Smooth muscle cell (in vitro differentiated cells): Measurements from ENCODE around the gene CCNT2. TPM values are rescaled to one million over a fixed set of nuclear protein-coding genes. Genes with fewer than 3 reads are reported as not detected.

ENCODE experiments used
- DNase-seq: peaks from one replicate; lab custom pipeline; 2025; ENCODE audit not compliant: unreplicated experiment; lab: John Stamatoyannopoulos, UW
- H2AFZ ChIP-seq: fragments of 200-600 bp; sonication (generic); 2 replicates; pipeline ENCODE4 v1.6.0; 2016; ENCODE audit warnings: antibody characterized with exemption, low read depth, mild to moderate bottlenecking
- H3F3A ChIP-seq: fragments of 200-600 bp; sonication (generic); 2 replicates; pipeline ENCODE4 v1.6.0; 2017; ENCODE audit warnings: antibody characterized with exemption, low read depth
- H3K27ac ChIP-seq: fragments of 200-600 bp; sonication (generic); 2 replicates; pipeline ENCODE4 v1.5.1; 2016; ENCODE audit warnings: low read depth, mild to moderate bottlenecking
- H3K27me3 ChIP-seq: fragments of 200-600 bp; sonication (generic); 2 replicates; pipeline ENCODE4 v1.6.1; 2016; ENCODE audit warnings: low read depth, mild to moderate bottlenecking
- H3K36me3 ChIP-seq: fragments of 200-600 bp; sonication (generic); 2 replicates; pipeline ENCODE4 v1.5.1; 2016; ENCODE audit warnings: low read depth
- H3K4me1 ChIP-seq: fragments of 200-600 bp; sonication (generic); 2 replicates; pipeline ENCODE4 v1.5.1; 2016; ENCODE audit warnings: low read depth
- H3K4me2 ChIP-seq: fragments of 200-600 bp; sonication (generic); 2 replicates; pipeline ENCODE4 v1.6.0; 2016; ENCODE audit warnings: mild to moderate bottlenecking
- H3K4me3 ChIP-seq: fragments of 200-600 bp; sonication (generic); 2 replicates; pipeline ENCODE4 v1.5.1; 2016; ENCODE audit warnings: mild to moderate bottlenecking
- H3K79me2 ChIP-seq: fragments of 200-600 bp; sonication (generic); 2 replicates; pipeline ENCODE4 v1.6.0; 2016; ENCODE audit warnings: low read depth, mild to moderate bottlenecking
- H3K9ac ChIP-seq: fragments of 200-600 bp; sonication (generic); 2 replicates; pipeline ENCODE4 v1.6.0; 2016; ENCODE audit warnings: low read depth
- H3K9me3 ChIP-seq: fragments of 200-600 bp; sonication (generic); replicated peaks from 2 replicates; pipeline ENCODE4 v1.5.1; 2016; ENCODE audit warnings: low read depth
- H4K20me1 ChIP-seq: fragments of 200-600 bp; sonication (generic); 2 replicates; pipeline ENCODE4 v1.6.0; 2016; ENCODE audit warnings: low read depth
- WGBS: methylation state at CpG from one replicate; pipeline ENCODE4 v1.1.7; 2016; ENCODE audit warnings: low lambda C conversion rate; 5-methylcytosine and 5-hydroxymethylcytosine counted together
- polyA plus RNA-seq: library from polyadenylated mRNA; unstranded; fragments of >200 nt; fragmentation: Nextera tagmentation; extraction: Ambion mirVana; gene quantifications from 2 replicates; pipeline ENCODE4 v1.2.1, GENCODE V29; 2016
- total RNA-seq: library from RNA; depleted of rRNA; stranded (reverse); fragments of >200 nt; gene quantifications from 2 replicates; pipeline ENCODE4 v1.2.3, GENCODE V29; 2014
- TF ChIP-seq, protein P1 (sequence below): fragments of 200-600 bp; sonication (generic); IDR thresholded peaks from 2 replicates; pipeline ENCODE4 v1.5.1; 2017; ENCODE audit warnings: borderline replicate concordance, mild to moderate bottlenecking, antibody characterized with exemption; ENCODE audit not compliant: insufficient read depth, poor library complexity, severe bottlenecking

Gene CCNT2
- total and polyA plus RNA-seq, 2 experiments from 2014 or later = 16.1 to 74.2 TPM

DNA sequence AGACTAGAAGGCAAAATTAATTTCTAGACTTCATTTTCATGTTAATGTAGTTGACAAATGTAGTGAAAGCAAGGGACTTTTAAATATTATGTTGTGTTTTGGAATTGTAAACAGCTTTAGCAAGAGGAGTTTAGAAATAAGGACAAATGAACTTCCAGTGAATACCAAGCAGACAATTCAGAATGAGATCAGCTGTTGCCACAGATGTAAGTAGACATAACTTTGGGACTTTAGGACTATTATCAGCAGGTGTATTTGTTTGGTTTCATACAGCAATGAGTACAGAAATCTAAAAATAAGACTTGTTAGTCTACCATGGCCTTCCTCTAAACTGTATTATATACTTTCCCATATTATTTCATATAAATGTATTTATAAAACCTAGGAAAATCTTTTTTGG is 34.2 kb upstream of the CCNT2 start:
- H3K4me3 ChIP-seq = no peak overlapping the region
- no peaks in the 10 kb centered on the region for H3K27me3 ChIP-seq
- no peak overlapping the region for H3K27ac ChIP-seq
- DNase-seq = no peak
- H3K9ac ChIP-seq = no peak overlapping the region
- no peaks in the 10 kb centered on the region for H3K9me3 ChIP-seq
- H3K36me3 ChIP-seq = no peaks in the 10 kb centered on the region
- no peak overlapping the region for H3K4me2 ChIP-seq
- H4K20me1 ChIP-seq = no peaks in the 10 kb centered on the region
- H3K79me2 ChIP-seq = no peaks in the 10 kb centered on the region
- no peaks in the 10 kb centered on the region for H3K4me1 ChIP-seq
- TF ChIP-seq, protein P1, sequence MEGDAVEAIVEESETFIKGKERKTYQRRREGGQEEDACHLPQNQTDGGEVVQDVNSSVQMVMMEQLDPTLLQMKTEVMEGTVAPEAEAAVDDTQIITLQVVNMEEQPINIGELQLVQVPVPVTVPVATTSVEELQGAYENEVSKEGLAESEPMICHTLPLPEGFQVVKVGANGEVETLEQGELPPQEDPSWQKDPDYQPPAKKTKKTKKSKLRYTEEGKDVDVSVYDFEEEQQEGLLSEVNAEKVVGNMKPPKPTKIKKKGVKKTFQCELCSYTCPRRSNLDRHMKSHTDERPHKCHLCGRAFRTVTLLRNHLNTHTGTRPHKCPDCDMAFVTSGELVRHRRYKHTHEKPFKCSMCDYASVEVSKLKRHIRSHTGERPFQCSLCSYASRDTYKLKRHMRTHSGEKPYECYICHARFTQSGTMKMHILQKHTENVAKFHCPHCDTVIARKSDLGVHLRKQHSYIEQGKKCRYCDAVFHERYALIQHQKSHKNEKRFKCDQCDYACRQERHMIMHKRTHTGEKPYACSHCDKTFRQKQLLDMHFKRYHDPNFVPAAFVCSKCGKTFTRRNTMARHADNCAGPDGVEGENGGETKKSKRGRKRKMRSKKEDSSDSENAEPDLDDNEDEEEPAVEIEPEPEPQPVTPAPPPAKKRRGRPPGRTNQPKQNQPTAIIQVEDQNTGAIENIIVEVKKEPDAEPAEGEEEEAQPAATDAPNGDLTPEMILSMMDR = no peak
- no peak overlapping the region for H2AFZ ChIP-seq
- H3F3A ChIP-seq = no peaks in the 10 kb centered on the region

DNA sequence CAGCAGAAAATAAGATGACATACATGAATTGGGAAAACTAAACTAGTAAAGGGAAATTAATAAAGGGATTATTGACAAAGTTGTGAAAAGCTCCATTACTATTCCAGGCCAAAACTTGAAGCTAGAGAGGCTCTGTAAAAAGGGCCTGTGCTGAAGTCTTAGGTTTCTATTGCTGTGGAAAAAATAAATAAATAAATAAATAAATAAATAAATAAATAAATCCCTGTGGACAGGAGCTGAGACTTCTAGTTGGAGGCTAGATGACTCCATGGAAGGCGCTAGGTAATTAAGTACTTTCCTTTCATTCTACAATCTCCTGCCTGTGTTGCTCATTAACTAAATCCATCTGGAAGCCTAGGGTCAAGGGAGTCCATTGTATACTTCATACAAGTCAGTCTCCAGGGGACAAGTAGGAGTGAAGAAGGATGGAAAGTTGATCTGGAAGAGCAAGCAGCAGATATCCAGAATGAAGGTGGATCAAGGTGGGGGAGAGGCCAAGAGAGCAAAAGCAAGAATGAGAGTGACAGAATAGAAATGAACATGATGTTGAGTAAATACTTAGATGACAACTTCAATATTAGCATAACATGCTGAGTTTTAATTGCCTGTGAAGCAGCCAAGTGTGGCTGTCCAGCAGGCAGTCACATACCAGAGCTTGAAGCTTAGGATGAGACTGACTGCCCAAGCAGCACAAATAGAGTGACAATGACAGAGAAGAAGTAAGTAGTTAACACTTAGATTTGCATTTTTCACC is 26.2 kb upstream of the CCNT2 start:
- no peak for DNase-seq
- 96% methylated on average over 1 of the region's 1 CpG for WGBS
- H3K27ac ChIP-seq = no peak overlapping the region
- H2AFZ ChIP-seq = no peak overlapping the region
- no peak overlapping the region for H3K9ac ChIP-seq
- no peaks in the 10 kb centered on the region for H4K20me1 ChIP-seq
- H3F3A ChIP-seq = no peaks in the 10 kb centered on the region
- no peaks in the 10 kb centered on the region for H3K27me3 ChIP-seq
- TF ChIP-seq, protein P1 = no peak
- no peaks in the 10 kb centered on the region for H3K36me3 ChIP-seq
- H3K79me2 ChIP-seq = no peaks in the 10 kb centered on the region
- H3K4me3 ChIP-seq = no peak overlapping the region
- no peaks in the 10 kb centered on the region for H3K9me3 ChIP-seq
- peaks cover 7% of the 10 kb centered on the region for H3K4me1 ChIP-seq
- H3K4me2 ChIP-seq = no peak overlapping the region

DNA sequence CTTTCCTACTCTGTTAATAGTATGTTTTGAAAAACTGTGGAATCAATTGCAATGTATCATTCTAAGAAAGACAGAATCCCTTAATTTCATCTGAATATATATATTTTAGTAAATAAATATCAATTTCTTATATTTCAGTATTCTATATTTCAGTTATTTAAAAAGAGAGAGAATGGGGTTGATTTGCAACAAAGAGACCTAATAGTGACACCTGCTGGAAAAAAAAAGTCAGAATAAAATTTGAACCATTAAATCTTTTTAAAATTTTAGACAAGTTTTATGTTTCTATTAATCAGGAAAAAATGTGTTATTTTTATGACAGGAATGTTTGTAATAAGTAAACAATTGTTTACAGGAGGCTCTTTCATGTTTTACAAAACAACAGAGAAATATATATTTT is 20.7 kb upstream of the CCNT2 start:
- no peaks in the 10 kb centered on the region for H3F3A ChIP-seq
- no peaks in the 10 kb centered on the region for H3K79me2 ChIP-seq
- no peak overlapping the region for H3K4me3 ChIP-seq
- DNase-seq = no peak
- no peaks in the 10 kb centered on the region for H3K27me3 ChIP-seq
- no peak overlapping the region for H3K4me2 ChIP-seq
- H3K27ac ChIP-seq = no peak overlapping the region
- no peak overlapping the region for H3K9ac ChIP-seq
- H4K20me1 ChIP-seq = no peaks in the 10 kb centered on the region
- H3K9me3 ChIP-seq = no peaks in the 10 kb centered on the region
- no peaks in the 10 kb centered on the region for H3K4me1 ChIP-seq
- H2AFZ ChIP-seq = no peak overlapping the region
- TF ChIP-seq, protein P1 = peak; percentile 55
- H3K36me3 ChIP-seq = no peaks in the 10 kb centered on the region

DNA sequence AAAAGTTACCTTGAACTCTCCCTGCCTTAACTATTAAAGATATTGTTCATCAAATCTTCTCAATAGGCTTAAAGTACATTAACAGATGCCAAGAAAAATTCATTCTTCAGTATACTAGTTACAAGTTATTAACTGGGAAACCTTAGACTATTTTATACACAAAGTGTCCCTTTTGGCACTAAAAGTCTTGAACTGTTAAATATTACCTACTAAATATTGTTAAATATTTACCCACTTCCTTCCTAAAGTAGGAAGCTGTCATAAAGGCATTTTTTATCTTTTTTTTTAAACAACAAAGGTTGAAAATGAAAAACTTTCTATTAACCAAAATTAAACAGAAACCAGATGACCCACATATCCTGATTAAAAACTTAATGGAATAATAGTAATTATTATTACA is 19.4 kb upstream of the CCNT2 start:
- no peak overlapping the region for H2AFZ ChIP-seq
- no peaks in the 10 kb centered on the region for H3K36me3 ChIP-seq
- H3K27ac ChIP-seq = no peak overlapping the region
- no peaks in the 10 kb centered on the region for H3K27me3 ChIP-seq
- H3F3A ChIP-seq = no peaks in the 10 kb centered on the region
- no peak for DNase-seq
- TF ChIP-seq, protein P1 = no peak
- no peaks in the 10 kb centered on the region for H3K4me1 ChIP-seq
- no peak overlapping the region for H3K9ac ChIP-seq
- no peak overlapping the region for H3K4me3 ChIP-seq
- H4K20me1 ChIP-seq = no peaks in the 10 kb centered on the region
- no peaks in the 10 kb centered on the region for H3K9me3 ChIP-seq
- no peak overlapping the region for H3K4me2 ChIP-seq
- H3K79me2 ChIP-seq = no peaks in the 10 kb centered on the region
